HUES48 (cell line): Measurements from ENCODE around the gene CEACAM19.
A peak's percentile ranks its signal among the peaks of the same experiment; 100 is the strongest.

Source experiments
- H3K27ac ChIP-seq: one replicate; pipeline ENCODE4 v1.7.0; 2013; ENCODE audit warnings: low read depth, low read length, inconsistent platforms
- H3K27me3 ChIP-seq: 2 replicates; pipeline ENCODE4 v1.6.1; 2013; ENCODE audit warnings: mild to moderate bottlenecking, low read length; ENCODE audit not compliant: control insufficient read depth, insufficient read depth
- H3K36me3 ChIP-seq: 2 replicates; pipeline ENCODE4 v1.6.1; 2013; ENCODE audit warnings: low read length; ENCODE audit not compliant: control insufficient read depth, insufficient read depth
- H3K4me1 ChIP-seq: 2 replicates; pipeline ENCODE4 v1.6.1; 2013; ENCODE audit warnings: mild to moderate bottlenecking, low read length; ENCODE audit not compliant: control insufficient read depth, insufficient read depth
- H3K4me3 ChIP-seq: 2 replicates; pipeline ENCODE4 v1.5.1; 2013; ENCODE audit warnings: mild to moderate bottlenecking, low read depth, low read length
- H3K9ac ChIP-seq: 2 replicates; pipeline ENCODE4 v1.6.1; 2013; ENCODE audit warnings: mild to moderate bottlenecking, low read depth, low read length, moderate library complexity
- H3K9me3 ChIP-seq: 2 replicates; pipeline ENCODE4 v1.6.1; 2013; ENCODE audit warnings: low read length; ENCODE audit not compliant: control insufficient read depth, insufficient read depth

CEACAM19 gene

DNA sequence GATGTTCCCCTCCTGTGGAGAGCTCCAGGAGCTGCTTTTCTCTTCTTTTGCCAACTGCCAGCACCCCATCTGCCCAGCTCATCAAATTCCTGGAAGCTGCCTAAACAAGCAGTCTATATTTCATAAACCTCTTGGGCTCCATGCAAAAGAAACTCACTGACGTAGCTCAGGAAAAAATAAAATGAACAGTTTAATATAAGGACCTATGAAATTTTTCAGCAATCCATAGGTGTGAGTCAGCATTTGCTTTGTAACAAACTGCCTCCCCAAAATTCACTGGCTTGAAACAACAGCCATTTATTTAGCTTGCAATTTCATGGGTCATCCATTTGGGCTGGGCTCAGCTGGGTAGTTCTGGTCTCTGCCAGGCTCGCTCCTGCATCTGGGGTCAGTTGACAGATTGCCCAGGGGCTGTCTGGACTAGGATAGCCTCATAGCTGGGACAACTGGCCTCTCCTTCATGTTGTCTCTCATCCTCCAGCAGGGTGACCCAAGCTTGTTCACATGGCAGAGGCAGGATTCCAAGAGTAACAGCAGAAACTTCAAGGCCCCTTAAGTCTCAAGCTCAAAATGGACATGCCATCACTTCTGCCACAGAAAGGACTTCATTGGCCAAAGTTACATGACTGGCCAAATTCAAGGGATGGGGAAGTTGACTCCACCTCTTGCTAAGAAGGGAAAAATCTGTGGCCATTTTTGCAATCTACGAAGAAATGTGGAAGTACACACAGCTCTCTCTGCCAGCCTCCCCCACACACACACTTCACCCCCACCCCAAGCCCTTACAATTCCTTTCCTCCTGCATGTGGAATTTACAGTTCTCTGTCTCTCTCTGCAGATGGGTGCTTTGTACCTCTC is 35.5 kb upstream of the CEACAM19 start:
- H3K4me3 ChIP-seq = no peak overlapping the region
- no peaks in the 10 kb centered on the region for H3K9me3 ChIP-seq
- no peak overlapping the region for H3K27ac ChIP-seq
- no peaks in the 10 kb centered on the region for H3K36me3 ChIP-seq
- no peak overlapping the region for H3K9ac ChIP-seq
- peaks cover 7% of the 10 kb centered on the region; the same call in 1 of the 2 replicates for H3K4me1 ChIP-seq
- no peaks in the 10 kb centered on the region for H3K27me3 ChIP-seq

DNA sequence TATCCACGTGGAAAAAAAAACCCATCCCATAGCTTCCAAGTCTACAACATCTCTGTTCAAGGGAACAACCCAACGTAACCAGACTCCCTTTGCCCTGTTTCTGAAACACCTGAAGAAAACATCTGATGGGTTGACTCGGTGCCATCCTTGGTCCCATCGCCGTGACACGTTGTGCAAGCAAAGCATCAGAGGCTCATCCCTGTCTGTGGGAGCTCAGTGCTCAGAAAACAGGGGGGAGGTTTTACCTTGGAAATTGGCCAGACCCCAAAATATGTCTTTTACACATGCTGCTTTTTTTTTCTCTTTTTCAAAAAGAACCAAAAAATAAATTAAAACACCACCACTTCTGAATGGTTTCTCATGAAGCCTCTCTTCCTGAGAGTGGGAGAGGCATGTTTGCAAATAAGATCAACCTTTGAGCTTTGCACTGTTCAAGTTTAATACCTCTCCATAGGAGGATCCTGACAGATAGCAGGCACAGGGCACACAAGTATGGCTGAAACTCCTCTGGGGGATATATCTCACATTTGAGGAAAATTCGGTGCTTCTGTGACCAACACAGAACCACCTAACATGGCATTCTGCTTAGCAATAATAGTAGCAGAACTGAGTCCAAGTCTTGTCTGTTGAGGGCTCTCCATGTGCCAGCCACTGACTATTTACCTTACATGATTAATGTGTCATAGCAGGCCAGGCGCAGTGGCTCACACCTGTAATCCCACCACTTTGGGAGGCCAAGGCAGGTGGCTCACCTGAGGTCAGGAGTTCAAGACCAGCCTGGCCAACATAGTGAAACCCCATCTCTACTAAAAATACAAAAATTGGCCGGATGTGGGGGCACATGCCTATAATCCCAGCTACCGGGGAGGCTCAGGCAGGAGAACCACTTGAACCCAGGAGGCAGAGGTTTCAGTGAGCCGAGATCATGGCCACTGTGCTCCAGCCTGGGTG is 34.6 kb upstream of the CEACAM19 start:
- H3K4me3 ChIP-seq = no peak overlapping the region
- H3K9ac ChIP-seq = no peak overlapping the region
- H3K27ac ChIP-seq = no peak overlapping the region
- H3K9me3 ChIP-seq = no peaks in the 10 kb centered on the region
- H3K4me1 ChIP-seq = peaks cover 7% of the 10 kb centered on the region; the same call in 1 of the 2 replicates
- no peaks in the 10 kb centered on the region for H3K36me3 ChIP-seq
- H3K27me3 ChIP-seq = no peaks in the 10 kb centered on the region

DNA sequence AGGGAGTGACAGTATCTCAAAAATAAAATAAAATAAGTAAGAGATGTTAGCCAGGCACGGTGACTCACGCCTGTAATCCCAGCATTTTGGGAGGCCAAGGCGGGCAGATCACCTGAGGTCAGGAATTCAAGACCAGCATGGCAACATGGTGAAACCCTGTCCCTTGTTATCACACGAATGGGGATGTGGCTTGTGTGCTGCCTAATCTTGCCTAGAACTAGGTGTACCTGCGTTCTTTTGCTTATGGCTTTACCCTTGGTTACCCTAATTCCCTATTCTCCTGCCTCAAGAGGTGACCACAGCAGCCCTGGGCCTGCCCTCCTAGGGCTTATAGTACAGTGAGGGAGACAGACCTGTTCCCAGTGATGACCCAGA is 33.9 kb upstream of the CEACAM19 start:
- Histone ChIP-seq H3K4me3 (no peak overlapping the region), H3K36me3 (no peaks in the 10 kb centered on the region), H3K9me3 (no peaks in the 10 kb centered on the region), H3K27ac (no peak overlapping the region), H3K4me1 (peaks cover 7% of the 10 kb centered on the region; the same call in 1 of the 2 replicates), H3K27me3 (0 out of 2 replicates have a peak, but pooled peaks cover 2% of the 10 kb centered on the region), H3K9ac (no peak overlapping the region)

DNA sequence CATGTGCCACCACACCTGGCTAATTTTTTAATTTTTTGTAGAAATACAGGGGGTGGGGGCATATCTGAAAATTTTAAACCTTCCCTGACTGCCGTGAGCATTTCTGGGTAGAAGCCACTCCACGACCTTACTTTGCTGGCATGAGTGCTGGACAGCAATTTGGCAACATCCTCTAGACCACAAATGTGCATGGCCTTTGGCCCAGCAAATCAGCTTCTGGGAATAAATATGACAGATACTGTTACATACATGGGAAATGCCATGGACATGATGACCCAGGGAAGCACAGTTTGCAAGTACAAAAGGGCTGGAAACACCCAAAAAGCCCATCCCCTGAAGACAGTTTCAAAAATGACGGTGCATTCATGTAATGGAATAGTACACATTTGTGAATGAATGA is 30.8 kb upstream of the CEACAM19 start:
- H3K9ac ChIP-seq = no peak overlapping the region
- no peaks in the 10 kb centered on the region for H3K4me1 ChIP-seq
- peaks cover 12% of the 10 kb centered on the region; the same call in 1 of the 2 replicates for H3K27me3 ChIP-seq
- H3K9me3 ChIP-seq = no peaks in the 10 kb centered on the region
- H3K36me3 ChIP-seq = no peaks in the 10 kb centered on the region
- H3K27ac ChIP-seq = no peak overlapping the region
- H3K4me3 ChIP-seq = no peak overlapping the region

DNA sequence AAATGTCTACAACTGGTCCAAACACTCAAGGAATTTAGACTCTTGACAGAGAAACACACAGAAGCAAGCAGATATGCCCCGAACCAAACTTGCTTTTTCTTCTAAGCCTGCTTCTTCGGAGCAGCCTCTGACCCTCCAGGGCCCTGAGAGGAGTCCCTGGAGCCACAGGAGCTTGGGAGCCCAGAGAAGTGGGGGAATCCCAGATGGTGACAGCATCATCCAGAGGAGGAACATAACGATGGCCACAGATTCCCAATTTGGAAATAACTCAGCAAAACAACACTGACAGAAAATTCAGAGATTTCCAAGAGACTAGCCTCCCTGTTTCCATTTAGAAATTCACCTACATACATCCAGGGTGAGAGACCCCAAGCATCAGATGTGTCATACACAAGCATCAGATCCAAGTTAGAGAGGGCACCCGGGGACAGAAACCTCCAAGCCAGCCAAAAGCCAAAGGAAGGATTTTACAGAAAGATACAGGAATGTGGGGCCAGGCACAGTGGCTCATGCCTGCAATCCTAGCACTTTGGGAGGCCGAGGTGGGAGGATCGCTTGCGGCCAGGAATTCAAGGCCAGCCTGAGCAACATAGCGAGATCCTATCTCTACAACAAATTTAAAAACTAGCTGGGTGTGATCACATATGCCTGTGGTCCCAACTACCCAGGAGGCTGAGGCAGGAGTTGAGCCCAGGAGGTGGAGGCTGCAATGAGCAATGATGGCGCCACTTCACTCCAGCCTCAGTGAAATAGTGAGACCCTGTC is 29.6 kb upstream of the CEACAM19 start:
- Histone ChIP-seq H3K4me1 (no peaks in the 10 kb centered on the region), H3K27me3 (peaks cover 12% of the 10 kb centered on the region; the same call in 1 of the 2 replicates), H3K4me3 (no peak overlapping the region), H3K9me3 (no peaks in the 10 kb centered on the region), H3K36me3 (no peaks in the 10 kb centered on the region), H3K9ac (no peak overlapping the region), H3K27ac (no peak overlapping the region)

DNA sequence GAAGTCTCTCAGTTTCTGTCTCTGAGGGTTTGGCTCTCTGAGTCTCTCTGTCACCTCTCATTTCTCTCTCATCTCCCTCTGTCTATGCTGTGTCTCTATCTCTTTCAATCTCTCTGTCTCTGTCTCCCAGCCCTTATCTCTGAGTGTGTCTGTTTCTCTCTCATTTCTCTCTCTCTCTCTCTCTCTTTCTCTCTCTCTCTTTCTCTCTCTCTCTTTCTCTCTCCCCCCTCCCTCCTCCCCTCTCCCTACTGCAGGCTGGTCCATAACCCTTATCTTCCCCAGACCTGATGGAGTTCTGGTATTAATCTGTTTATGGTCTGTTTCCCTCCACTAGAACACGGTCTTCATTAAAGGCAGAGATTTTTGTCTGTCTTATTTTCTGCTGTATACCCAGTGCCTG is 28.9 kb upstream of the CEACAM19 start:
- Histone ChIP-seq H3K4me3 (no peak overlapping the region), H3K27me3 (peaks cover 12% of the 10 kb centered on the region; the same call in 1 of the 2 replicates), H3K36me3 (peaks cover 4% of the 10 kb centered on the region), H3K4me1 (no peaks in the 10 kb centered on the region), H3K9ac (no peak overlapping the region), H3K27ac (no peak overlapping the region), H3K9me3 (no peaks in the 10 kb centered on the region)

DNA sequence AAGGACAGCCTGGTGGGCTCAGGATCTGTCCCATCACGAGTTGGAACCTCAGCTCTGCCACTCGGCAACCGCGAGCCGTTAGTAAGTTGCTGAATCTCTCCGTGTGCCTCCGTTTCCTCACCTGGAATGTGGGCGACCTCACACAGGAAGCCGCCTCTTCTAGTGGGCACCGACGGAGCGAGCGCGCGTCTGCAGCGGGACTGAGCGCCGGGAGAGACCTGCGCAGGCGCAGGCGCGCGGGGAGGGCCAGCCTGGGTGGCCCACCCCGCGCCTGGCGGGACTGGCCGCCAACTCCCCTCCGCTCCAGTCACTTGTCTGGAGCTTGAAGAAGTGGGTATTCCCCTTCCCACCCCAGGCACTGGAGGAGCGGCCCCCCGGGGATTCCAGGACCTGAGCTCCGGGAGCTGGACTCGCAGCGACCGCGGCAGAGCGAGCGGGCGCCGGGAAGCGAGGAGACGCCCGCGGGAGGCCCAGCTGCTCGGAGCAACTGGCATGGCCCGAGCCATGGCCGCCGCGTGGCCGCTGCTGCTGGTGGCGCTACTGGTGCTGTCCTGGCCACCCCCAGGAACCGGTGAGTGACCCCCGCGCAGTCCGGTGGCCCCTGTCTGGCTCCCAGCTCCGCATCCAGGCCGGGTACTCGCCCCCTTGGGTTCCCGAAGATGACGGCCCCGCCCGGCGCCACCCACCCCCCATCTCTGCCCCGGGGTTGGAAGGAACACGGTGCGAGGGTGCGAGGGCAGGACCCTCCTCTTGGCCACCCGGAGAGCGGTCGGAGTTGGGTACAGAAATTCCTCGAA is 27.5 kb upstream of the CEACAM19 start, which contains the start of gene PVR:
PVR (plus strand) TSS at position 306 of the 797 bp plus-strand sequence; CDS start at position 493, 187 bp downstream.
- peak within 1 kb of the TSS; percentile 66; the same call in 1 of the 2 replicates for H3K9ac ChIP-seq
- H3K27ac ChIP-seq = peak within 1 kb of the TSS; percentile 61
- H3K27me3 ChIP-seq = peaks cover 12% of the 10 kb centered on the region; the same call in 1 of the 2 replicates
- no peaks in the 10 kb centered on the region for H3K9me3 ChIP-seq
- H3K4me3 ChIP-seq = peak within 1 kb of the TSS; percentile 70
- no peaks in the 10 kb centered on the region for H3K4me1 ChIP-seq
- peaks cover 16% of the 10 kb centered on the region for H3K36me3 ChIP-seq

DNA sequence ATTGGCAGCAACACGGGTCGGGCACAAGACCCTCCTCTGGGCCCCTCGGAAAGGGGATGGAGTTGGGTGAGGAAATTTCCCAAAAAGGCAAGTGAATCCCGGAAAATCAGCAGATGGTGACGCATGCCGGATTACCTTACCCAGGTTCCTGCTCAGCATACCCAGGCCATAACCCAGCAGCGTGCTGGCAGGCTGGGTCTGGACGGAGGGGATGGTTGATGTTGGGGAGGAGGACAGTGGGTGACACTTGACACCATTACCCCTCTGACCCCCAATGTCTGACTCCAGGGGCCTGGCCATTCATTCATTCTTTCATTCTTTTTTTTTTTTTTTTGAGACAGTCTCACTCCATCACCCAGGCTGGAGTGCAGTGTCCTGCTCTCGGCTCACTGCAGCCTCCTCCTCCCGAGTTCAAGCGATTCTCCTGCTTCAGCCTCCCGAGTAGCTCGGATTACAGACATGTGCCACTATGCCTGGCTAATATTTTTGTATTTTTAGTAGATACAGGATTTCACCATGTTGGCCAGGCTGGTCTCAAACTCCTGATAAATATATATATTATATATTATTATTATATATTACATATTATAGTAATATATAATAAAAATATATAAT is 26.8 kb upstream of the CEACAM19 start:
- no peaks in the 10 kb centered on the region for H3K9me3 ChIP-seq
- peak overlapping the region; percentile 70 for H3K4me3 ChIP-seq
- H3K36me3 ChIP-seq = peaks cover 20% of the 10 kb centered on the region
- H3K27me3 ChIP-seq = peaks cover 12% of the 10 kb centered on the region; the same call in 1 of the 2 replicates
- H3K9ac ChIP-seq = peak overlapping the region; percentile 60; the same call in 1 of the 2 replicates
- no peaks in the 10 kb centered on the region for H3K4me1 ChIP-seq
- peak overlapping the region; percentile 61 for H3K27ac ChIP-seq

DNA sequence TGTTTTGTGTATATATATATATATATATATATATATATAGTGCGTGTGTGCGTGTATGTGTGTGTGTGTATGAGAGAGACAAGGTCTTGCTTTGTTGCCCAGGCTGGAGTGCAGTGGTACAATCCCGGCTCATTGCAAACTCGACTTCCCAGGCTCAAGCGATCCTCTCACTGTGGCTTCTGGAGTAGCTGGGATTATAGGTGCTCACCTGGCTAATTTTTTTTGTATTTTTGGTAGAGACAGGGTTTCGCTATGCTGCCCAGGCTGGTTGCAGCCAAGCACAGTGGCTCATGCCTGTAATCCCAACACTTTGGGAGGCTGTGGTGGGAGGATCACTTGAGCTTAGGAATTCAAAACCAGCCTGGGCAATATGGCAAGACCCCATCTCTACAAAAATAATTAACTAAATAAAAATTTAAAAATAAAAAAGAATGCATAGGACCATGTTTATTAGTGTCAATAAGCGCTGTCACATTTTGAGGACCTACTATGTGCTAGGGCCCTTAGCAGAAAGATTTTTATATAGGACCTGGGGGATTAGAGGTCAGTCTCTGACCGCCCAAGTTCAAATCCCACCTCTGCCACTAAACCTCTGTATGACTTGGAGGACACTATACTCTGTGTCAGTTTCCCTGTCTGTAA is 25.8 kb upstream of the CEACAM19 start:
- H3K4me1 ChIP-seq = no peaks in the 10 kb centered on the region
- no peaks in the 10 kb centered on the region for H3K9me3 ChIP-seq
- peaks cover 12% of the 10 kb centered on the region; the same call in 1 of the 2 replicates for H3K27me3 ChIP-seq
- no peak overlapping the region for H3K4me3 ChIP-seq
- no peak overlapping the region for H3K9ac ChIP-seq
- H3K27ac ChIP-seq = no peak overlapping the region
- H3K36me3 ChIP-seq = peaks cover 30% of the 10 kb centered on the region
